ENCODE data around the gene ZER1. TPM values are rescaled to one million over a fixed set of nuclear protein-coding genes. Genes with fewer than 3 reads are reported as not detected.

The ZER1 gene
- total RNA-seq, 1 experiment from 2014 or later, result 23.0 TPM

DNA sequence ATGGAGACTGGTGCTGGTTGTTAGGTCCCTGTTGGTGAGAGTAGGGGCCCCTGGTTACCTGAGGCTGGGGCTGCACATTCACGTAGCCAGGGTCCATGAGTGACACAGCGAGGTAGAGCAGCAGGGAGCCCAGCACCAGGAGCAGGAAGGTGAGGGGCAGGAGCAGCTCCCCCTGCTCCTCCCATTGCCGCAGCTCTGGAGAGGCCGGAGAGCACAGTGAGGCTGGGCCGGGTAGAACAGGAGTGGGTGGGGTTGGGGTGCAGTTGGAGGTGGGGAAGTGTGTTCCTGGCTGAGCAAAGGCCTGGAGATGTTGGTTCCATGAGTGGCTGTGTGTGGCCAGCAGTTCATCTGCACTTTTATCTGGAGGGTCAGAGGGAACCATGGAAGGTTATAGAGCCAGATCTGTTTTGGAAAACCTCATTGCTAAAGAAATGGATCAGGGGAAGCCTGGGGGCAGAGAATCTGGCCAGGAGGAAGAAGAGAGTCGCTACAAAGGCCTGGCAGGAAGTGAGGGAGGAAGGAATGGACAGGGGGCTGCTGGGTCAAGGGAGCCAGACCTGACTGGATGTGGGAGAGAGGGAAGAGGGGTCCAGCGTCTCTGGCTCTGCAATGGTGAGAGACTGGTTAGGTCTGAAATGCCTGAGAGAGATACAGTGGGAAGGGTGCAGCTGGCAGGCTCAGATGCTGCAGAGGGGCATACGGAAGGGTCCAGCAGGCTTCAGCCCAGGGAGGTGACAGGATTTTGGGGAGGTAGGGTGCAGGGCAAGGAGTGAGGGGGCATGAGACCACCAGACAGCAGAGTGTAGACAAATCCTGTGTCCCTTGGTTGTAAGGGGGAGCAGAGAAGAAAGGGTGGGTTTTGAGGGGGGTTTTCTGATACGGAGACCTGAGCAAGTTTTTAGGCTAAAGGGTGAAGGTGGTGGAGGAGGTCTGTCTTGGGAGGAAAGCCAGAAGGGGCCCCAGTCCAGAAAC, 49.1 kb downstream of the ZER1 start:
- in situ Hi-C loops (cut with HindIII; ENCODE audit: low sequenced_read_pairs), result no loop called here
- no peak for DNase-seq (ENCODE audit: low spot score)

DNA sequence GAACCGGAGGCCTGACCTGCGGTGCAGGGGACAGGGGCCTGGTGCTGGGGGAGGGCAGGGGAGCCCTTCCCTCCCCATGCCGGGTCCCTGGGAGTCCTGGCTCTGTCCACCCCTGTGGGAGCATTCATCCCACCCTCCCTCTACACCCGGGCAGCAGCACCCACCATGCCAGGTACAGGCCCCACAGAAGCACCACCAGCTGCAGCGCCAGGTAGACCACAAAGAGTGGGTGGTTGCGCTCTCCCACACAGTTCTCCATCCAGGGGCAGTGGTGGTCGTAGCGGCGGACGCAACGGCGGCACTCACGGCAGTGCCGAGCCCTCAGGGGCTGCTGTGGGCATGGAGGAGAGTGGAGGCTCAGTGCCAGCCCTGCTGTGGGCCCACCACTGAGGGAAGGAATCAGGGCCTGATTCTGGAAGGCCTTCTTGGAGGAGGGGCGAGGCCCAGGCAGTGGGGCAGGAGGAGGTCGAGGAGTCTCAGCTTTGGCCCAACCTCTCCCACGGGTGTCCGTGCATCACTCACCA, 50.2 kb downstream of the ZER1 start:
- DNase-seq (ENCODE audit: low spot score), result no peak
- in situ Hi-C loops (cut with HindIII; ENCODE audit: low sequenced_read_pairs), result no loop called here

DNA sequence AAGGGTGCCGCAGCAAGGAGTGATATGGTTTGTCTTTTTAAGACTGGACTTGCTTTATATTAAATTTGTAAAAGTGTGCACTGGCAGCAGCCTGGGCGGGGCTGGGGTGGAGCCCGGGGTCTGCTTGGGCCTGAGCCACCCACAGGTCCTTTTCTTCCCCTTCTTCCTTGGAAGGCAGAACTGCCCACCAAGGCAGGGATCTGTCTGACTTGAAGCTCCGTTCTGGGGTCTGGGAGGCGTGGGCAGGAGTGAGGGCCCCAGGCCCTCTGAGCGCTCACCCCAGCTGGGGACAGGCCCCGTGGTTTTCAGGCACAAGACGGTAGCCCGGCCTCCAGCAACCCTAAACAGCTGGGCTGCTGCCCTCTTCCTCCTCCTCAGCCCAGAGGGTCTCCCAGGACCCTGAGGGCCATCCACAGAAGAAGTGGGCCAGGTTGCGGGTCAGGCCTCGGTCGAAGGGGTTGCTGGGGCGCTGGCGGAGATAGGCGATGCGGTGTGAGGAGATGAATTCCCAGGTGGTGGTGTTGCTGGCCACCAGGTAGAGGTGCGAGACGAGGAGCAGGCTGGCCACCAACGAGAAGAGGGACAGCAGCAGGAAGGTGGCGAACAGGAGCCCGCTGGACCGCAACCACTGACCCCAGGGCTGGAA, 50.8 kb downstream of the ZER1 start:
- in situ Hi-C loops (cut with HindIII; ENCODE audit: low sequenced_read_pairs), result no loop called here
- no peak for DNase-seq (ENCODE audit: low spot score)

DNA sequence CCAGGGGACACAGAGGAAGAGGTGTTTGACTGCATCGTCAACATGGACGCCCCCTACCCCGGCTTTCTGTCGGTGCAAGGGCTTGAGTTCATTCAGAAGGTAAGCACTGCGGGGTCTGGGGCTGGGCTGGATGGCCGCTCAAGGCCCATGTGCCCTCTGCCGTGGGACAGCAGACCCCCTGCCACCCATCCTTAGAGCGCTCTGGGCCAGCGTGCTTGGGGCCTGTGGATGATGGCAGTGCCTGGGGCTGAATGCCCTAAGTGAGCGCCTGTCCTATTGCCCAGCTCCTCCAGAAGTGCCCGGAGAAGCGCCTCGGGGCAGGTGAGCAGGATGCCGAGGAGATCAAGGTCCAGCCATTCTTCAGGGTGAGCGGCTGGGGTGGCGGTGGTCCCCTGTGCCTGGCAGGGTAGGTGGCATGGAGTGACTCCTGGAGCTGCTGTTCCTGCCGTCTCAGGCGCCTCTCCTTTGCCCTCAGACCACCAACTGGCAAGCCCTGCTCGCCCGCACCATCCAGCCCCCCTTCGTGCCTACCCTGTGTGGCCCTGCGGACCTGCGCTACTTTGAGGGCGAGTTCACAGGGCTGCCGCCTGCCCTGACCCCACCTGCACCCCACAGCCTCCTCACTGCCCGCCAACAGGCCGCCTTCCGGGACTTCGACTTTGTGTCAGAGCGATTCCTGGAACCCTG, 51.7 kb downstream of the ZER1 start:
- in situ Hi-C loops (cut with HindIII; ENCODE audit: low sequenced_read_pairs), result no loop called here

DNA sequence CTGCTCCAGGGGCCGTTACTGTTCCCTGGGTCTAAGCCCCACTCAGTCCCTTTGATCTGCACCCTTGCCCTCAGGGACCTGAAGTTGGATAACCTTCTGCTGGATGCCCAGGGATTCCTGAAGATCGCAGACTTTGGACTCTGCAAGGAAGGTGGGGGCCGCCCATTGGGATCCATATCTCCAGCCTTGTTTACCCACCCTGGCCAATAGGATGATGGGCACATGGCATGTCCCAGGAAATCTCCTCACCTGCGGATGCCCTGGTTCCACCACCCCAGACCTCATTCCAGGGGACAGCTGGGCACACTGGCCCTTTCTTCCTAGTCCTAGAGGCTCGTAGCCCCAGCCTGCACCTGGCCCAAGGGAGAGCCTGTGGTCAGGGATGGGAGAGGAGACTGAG, 53.3 kb downstream of the ZER1 start:
- DNase-seq (ENCODE audit: low spot score), result no peak
- in situ Hi-C loops (cut with HindIII; ENCODE audit: low sequenced_read_pairs), result no loop called here

More for the DNA sequence above, 51.7 kb downstream of the ZER1 start:
- no peak for DNase-seq (ENCODE audit: low spot score)

DNA sequence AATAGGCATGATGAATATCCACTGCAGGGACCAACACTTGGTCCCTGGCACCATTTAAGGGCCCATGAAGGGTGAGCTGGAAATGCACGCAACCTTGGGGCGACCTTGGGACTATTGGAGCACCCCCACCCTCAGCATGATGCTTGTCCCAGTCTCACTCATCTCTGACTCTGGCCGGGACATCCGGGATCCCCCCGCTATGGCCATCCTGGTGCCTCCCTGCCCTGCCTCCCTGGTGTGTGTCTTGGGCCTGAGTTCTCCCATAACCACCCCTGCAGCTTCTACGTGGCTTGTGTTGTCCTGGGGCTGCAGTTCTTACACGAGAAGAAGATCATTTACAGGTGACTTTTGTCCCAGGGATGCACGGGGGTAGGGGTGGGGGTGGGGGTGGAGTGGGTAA, 53.7 kb downstream of the ZER1 start:
- in situ Hi-C loops (cut with HindIII; ENCODE audit: low sequenced_read_pairs), result no loop called here
- DNase-seq (ENCODE audit: low spot score), result no peak

DNA sequence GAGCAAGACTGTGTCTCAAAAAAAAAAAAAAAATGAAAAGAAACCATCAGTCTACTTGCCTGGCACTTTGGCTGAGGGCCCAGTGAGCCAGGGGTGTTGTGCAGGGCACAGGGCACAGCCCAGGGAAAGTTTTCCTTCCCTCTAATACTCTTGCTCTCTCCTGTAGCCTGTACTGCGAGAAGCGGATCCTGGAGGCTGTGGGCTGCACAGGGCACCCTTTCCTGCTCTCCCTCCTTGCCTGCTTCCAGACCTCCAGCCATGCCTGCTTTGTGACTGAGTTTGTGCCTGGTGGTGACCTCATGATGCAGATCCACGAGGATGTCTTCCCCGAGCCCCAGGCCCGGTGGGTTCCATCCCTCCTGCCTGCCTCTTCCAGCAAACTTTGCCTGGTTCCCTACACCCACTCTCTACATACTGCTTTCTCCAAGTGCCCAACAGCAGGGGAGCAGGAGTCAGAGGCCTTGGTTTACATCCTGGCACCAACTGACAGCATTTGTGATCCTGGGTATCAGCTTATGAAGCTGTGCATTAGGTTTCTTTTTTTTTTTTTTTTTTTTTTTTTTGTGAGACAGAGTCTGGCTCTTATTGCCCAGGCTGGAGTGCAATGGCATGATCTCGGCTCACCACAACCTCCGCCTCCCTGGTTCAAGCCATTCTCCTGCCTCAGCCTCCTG, 55.0 kb downstream of the ZER1 start:
- in situ Hi-C loops (cut with HindIII; ENCODE audit: low sequenced_read_pairs), result no loop called here
- no peak for DNase-seq (ENCODE audit: low spot score)

DNA sequence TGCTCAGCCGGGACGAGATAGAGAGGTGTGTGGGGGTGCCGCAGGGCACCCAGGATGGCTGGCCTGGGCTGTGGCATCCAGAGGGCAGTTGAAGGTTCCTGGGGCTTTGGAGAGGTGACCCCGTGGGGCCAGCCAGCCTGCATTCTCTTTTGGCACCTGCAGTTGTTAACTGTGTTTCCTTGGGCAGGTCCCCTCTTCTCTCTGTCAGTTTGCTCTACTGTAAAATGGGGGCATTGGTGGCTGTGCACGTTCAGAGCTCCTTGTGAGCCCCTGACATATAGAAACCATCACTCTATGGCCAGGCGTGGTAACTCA, 56.3 kb downstream of the ZER1 start:
- in situ Hi-C loops (cut with HindIII; ENCODE audit: low sequenced_read_pairs), result no loop called here
- no peak for DNase-seq (ENCODE audit: low spot score)

DNA sequence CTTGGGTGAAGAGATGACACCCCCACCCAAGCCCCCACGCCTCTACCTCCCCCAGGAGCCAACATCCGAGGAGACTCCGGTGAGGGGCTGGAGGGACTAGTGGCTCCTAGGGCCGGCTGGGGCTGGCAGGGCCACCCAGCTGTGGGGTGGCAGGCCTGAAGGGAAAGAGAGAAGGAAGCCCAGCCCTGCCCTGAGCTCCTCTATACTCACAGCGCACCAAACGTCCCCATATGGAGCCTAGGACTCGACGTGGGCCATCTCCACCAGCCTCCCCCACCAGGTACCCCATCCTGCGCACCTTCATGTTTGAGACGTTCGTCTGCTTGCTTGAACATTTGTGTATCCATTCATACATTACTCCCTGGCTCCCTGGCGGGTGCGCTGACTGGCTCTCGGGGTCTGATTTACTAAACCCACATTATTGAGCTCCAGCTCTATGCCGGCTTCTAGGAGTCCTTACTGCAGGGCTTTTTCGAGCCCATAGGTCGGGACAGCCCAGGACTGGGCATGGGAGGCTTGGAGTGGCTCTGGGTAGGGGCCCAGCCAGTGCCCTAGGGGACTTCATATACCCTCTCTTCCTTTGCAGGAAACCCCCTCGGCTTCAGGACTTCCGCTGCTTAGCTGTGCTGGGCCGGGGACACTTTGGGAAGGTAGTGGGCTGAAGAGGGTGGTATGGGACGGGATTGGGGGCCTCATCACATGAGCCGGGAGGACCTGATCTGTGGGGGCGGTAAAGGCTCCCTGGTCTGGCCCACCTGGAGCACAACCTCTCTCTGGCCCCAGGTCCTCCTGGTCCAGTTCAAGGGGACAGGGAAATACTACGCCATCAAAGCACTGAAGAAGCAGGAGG, 56.9 kb downstream of the ZER1 start:
- DNase-seq (ENCODE audit: low spot score), result no peak
- in situ Hi-C loops (cut with HindIII; ENCODE audit: low sequenced_read_pairs), result no loop called here

DNA sequence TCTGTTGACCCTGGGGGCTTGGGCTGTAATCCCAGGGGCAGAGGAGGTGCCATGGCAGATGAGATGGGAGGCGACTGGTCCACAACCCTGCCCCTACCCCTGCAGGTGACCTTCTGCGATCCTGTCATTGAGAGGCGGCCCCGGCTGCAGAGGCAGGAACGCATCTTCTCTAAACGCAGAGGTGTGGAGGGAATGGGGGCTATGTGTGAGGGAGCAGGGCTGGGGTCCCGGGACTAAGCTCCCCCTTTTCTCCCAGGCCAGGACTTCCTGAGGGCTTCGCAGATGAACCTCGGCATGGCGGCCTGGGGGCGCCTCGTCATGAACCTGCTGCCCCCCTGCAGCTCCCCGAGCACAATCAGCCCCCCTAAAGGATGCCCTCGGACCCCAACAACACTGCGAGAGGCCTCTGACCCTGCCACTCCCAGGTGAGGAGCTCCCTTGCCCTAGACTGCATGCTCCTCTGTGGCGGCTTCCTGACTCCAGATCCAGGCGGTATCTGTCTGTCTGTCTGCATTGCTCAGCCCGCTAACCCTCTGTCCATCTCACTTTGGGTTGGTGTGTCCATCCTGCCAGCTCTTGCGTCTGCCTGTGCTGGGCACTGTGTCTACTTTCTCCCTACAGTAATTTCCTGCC, 57.7 kb downstream of the ZER1 start:
- no peak for DNase-seq (ENCODE audit: low spot score)
- in situ Hi-C loops (cut with HindIII; ENCODE audit: low sequenced_read_pairs), result no loop called here

DNA sequence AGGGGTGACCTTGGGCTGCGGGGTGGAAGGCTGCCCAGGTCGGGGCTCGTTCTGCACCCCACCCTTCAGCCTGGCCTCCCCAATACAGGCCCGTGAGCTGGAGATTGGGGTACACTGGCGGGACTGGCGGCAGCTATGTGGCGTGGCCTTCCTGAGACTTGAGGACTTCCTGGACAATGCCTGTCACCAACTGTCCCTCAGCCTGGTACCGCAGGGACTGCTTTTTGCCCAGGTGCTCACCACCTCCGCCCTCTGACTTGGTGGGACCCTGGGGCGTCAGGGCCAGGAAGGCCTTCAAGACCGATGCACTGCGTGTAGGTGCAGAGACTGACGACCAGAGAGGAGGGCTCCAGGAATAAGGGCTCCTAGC, 58.3 kb downstream of the ZER1 start:
- in situ Hi-C loops (cut with HindIII; ENCODE audit: low sequenced_read_pairs), result no loop called here
- DNase-seq (ENCODE audit: low spot score), result no peak

DNA sequence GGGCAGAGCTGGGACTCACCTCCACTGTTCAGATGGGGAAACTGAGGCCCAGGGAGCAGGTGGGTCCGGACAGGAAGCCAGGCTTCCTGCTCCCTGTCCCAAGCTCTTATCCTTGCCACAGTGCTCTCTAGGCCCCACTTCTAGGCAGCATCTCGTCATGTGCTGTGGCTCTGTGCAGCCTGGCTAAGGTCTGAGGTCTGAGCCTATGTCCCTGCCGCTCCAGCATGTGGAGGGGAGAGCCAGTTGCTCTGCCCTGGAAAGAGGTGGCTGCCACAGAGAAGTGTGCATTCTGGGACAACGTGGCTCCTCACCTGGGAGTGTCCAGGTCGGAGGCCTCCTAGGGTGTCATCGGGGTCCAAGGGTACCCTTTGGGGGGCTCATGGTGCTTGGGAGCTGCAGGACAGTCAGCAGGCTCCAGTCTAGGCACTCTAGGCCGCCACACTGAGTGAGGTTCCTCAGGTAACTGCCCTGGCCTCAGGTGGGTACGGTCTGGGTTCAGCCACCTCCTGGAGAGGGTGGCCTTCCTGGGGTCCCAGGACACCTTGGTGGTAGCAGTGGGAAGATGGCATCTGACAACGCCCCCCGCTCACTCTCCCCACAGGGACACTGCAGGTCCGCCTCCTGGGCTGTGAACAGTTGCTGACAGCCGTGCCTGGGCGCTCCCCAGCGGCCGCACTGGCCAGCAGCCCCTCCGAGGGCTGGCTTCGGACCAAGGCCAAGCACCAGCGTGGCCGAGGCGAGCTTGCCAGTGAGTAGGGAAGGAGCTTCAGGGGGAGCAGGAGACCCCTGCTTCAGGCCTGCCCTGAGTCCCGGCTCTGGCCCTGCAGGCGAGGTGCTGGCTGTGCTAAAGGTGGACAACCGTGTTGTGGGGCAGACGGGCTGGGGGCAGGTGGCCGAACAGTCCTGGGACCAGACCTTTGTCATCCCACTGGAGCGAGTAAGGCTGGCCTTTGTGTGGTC, 59.0 kb downstream of the ZER1 start:
- DNase-seq (ENCODE audit: low spot score), result no peak
- in situ Hi-C loops (cut with HindIII; ENCODE audit: low sequenced_read_pairs), result no loop called here

DNA sequence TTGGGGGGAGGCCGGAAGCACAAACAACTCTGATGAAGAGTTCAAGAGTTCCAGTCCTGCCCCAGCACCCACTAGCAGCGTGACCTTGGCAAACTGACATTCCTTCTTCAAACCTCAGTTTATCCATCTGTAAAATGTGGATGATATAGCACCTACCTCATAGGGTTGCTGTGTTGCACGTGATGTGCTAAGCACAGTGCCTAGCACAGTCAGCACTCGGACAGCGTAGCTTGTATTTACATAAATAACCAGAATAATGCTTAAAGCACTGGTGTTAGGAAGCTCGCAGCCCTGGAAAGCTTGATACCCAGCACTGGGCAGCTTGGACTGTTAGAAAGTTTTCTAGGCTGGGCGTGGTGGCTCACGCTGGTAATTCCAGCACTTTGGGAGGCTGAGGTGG, 64.3 kb downstream of the ZER1 start:
- in situ Hi-C loops (cut with HindIII; ENCODE audit: low sequenced_read_pairs), result no loop called here
- DNase-seq (ENCODE audit: low spot score), result no peak

DNA sequence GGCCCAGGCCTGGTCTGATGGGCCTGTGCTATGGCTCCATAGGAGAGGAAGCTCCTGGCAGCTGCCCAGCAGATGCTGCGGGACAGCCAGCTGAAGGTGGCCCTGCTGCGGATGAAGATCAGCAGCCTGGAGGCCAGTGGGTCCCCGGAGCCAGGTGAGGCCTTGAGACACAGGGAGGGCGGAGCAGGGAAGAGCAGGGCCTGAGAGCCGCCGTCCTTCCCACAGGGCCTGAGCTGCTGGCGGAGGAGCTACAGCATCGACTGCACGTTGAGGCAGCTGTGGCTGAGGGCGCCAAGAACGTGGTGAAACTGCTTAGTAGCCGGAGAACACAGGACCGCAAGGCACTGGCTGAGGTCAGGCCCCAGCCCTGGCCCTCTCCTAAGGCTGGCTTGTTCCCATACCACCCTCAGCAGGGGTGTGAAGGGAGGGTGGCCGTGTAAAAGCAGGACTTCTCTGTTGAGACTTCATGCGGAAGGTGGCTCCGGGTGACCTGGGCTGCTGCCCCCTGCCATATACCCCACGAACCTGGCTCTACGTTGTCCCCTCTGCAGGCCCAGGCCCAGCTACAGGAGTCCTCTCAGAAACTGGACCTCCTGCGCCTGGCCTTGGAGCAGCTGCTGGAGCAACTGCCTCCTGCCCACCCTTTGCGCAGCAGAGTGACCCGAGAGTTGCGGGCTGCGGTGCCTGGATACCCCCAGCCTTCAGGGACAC, 64.9 kb downstream of the ZER1 start:
- in situ Hi-C loops (cut with HindIII; ENCODE audit: low sequenced_read_pairs), result no loop called here
- no peak for DNase-seq (ENCODE audit: low spot score)

DNA sequence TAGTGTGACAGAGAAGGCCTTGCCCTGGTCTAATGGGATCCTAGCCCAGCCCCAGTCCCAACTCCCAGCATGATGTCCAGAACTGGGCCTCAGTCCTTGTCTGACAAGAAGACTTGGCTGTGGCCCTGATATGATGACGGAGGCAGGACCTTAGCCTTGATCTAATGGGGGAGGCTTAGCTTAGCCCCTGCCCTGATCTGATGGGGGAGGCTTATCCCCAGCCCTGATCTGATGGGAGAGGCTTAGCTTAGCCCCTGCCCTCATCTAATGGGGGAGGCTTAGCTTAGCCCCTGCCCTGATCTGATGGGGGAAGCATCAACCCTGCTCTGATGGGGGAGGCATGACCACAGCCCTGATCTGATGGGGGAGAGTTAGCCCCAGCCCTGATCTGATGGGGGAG, 65.7 kb downstream of the ZER1 start:
- in situ Hi-C loops (cut with HindIII; ENCODE audit: low sequenced_read_pairs), result no loop called here
- peak; percentile 30 for DNase-seq (ENCODE audit: low spot score)

DNA sequence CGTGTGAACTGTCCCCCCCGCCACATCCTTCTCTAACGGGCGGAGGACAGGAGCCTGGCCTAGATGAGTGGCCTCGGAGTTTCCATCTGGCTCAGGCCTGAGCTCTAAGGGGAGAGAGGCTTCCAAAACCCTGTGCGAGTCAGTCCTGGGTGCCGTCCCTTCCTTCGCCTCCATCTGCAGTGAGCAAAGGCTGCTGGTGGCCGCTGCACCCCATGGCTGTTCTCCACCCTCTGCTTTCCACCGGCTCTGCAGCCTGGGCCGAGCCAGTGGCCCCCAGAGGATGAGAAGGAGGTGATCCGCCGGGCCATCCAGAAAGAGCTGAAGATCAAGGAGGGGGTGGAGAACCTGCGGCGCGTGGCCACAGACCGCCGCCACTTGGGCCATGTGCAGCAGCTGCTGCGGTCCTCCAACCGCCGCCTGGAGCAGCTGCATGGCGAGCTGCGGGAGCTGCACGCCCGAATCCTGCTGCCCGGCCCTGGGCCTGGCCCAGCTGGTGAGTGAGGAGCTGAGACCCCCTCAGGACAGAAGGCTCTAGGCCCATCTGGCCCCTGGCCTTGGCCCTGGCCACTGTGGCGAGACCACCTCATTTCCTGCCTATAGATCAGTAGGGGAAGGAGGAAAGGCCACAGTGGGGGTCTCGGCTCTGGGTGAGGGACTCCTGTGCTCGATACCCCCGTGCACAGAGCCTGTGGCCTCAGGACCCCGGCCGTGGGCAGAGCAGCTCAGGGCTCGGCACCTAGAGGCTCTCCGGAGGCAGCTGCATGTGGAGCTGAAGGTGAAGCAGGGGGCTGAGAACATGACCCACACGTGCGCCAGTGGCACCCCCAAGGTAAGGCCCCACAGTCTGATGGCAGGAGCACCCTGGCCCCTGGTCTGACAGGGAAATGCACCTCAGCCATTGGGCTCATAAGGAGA, 66.4 kb downstream of the ZER1 start:
- in situ Hi-C loops (cut with HindIII; ENCODE audit: low sequenced_read_pairs), result no loop called here
- DNase-seq (ENCODE audit: low spot score), result no peak
